GM08714 (cell line): ENCODE data around the gene PLAAT5.

ENCODE experiments used
- H3K4me3 ChIP-seq: fragments of 200-500 bp; sonication (Bioruptor generic); 2 replicates; pipeline ENCODE4 v1.5.1; 2014; ENCODE audit warnings: mild to moderate bottlenecking, low read length, inconsistent platforms
- ZNF274 ChIP-seq: IDR thresholded peaks from 2 replicates; pipeline ENCODE4 v1.6.1; 2012; ENCODE audit warnings: mild to moderate bottlenecking, low read depth, low read length

The PLAAT5 gene

DNA sequence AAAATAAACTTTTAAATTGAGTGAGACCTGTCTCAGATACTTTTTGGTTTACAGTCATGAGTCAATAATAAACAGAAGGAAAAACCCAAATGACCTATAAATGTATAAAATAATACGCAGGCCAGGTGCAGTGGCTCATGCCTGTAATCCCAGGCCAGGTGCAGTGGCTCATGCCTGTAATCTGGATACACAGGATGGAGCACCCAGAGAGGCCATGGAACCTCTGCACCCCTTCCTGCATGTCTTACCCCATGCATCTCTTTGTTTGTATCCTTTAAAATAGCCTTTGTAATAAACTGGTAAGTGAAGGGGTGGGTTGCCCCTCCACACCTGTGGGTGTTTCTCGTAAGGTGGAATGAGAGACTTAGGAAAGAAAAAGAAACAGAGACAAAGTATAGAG is 36.7 kb upstream of the PLAAT5 start:
- no peak overlapping the region for H3K4me3 ChIP-seq

DNA sequence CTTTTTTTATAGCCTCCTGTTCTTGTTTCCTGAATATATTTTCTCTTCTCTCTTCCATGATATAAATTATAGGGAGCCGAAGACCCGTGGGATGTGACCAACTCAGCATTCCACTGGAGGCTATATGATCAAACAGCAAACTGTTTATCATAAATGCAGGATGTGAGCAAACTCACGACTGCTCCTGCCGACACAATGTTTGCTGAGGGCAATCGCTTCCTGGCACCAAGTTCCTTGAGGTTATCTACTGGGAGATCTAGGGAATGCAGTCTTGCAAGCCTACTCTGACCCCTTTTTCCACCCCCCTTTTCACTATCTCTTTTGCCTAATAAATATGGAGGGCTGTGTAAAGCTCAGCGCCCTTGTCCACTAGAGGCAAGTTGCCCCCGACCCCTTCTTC is 32.2 kb upstream of the PLAAT5 start:
- H3K4me3 ChIP-seq, result no peak overlapping the region
- no peak for TF ChIP-seq ZNF274

More for the DNA sequence above, 36.7 kb upstream of the PLAAT5 start:
- TF ChIP-seq ZNF274, result no peak

DNA sequence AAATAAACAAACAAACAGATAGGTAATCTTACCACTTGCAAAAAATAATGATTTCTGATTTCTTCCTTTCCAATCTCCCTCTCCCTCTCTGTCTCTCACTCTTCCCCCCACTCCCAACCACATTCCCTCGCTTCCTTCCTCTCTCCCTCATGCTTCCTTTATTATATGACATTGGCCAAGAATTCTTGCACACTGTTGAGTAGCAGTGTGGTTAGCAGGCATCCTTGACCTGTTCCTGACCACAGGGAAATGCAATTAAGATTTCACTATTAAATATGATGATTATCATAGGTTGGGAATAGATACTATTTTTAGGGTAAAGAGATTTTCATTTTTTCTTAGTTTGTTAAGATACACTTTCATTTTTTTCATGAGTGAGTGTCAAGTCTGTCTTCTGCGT is 30.9 kb upstream of the PLAAT5 start:
- TF ChIP-seq ZNF274, result no peak

DNA sequence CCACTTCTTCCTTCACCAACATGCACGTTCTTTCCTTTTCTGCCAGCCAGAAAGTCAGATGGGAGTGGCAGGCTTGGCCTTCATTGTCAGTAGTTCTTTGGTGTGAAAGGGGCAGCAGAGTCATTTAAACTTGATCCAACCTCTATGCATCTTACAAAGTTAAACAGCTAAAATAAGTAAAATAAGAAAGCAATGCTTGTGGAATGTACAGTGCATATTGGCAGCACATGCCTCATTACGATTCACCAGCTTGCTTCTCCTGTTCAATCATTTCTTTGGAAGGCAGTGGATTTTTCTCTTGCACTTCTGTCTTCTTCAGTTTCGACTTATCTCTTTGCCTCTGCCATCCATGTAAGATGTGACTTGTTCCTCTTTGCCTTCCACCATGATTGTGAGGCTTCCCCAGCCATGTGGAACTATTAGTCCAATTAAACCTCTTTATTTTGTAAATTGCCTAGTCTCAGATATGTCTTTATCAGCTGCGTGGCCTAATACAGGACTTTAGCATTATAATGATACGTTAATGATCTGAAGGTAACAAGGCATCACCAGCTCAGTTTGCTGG is 29.7 kb upstream of the PLAAT5 start:
- no peak overlapping the region for H3K4me3 ChIP-seq
- no peak for TF ChIP-seq ZNF274

More for the DNA sequence above, 30.9 kb upstream of the PLAAT5 start:
- no peak overlapping the region for H3K4me3 ChIP-seq

DNA sequence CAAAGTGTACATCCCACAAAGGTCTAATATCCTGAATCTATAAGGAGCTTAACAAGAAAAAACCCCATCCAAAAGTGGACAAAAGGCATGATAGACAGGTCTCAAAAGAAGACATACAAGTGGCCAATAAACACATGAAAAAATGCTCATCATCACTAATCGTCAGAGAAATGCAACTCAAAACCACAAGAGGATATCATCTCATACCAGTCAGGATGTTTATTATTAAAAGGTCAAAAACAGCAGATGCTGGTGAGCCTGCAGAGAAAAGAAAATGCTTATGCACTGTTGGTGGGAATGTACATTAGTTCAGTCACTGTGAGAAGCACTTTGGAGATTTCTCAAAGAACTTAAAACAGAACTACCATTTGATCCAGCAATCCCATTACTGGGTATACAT is 27.6 kb upstream of the PLAAT5 start:
- TF ChIP-seq ZNF274, result no peak
- H3K4me3 ChIP-seq, result no peak overlapping the region

DNA sequence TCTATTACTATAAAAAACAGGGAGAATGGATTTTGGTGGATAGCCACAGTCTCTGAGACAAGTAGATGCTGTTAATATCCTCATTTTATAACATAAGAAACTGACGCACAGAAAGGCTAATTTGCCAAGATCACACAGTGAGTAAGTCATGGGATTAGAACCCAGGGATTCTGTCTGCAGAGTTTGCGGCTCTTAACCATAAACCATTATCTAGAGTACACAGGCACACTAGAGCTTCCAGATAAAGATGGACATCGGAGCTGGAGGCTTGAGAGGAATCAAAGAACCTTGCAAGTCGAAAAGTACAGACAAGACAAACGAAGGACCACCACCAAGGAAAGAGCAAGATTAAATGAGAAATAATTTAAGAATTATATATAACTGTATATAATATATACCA is 26.2 kb upstream of the PLAAT5 start:
- no peak for TF ChIP-seq ZNF274
- no peak overlapping the region for H3K4me3 ChIP-seq

DNA sequence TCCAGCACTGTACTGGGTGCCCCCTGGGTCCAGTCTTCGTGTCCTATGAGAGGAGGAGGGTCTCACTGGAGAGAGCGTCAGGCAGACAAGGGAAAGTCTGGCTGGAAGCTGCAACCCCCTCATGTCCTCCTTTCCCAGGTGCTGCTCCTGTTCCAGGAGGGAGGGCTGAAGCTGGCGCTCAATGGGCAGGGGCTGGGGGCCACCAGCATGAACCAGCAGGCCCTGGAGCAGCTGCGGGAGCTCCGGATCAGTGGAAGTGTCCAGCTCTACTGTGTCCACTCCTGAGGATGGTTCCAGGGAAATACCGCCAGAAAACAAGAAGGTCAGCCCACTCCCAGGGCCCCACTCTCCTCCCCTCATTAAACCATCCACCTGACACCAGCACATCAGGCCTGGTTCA is 25.1 kb upstream of the PLAAT5 start:
- TF ChIP-seq ZNF274, result no peak
- no peak overlapping the region for H3K4me3 ChIP-seq

DNA sequence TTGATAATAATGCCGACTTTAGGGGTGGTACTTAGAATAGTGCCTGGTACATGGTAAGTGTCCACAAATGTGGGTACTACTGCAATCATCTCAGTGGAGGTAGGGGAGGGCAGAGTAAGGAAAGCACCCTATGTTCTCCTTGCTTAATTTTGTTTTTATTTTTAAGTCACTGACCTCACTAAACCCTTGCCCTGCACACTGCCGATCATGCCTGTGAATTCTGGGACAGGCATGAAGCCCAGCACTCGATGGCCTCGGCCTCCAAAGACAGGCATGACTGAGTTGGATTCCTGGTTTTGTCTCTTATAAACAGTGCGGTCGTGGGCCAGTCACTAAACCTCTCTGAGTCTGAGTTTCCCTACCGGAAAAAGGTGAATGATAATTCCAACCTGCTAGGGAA is 21.8 kb upstream of the PLAAT5 start:
- TF ChIP-seq ZNF274, result no peak
- no peak overlapping the region for H3K4me3 ChIP-seq

DNA sequence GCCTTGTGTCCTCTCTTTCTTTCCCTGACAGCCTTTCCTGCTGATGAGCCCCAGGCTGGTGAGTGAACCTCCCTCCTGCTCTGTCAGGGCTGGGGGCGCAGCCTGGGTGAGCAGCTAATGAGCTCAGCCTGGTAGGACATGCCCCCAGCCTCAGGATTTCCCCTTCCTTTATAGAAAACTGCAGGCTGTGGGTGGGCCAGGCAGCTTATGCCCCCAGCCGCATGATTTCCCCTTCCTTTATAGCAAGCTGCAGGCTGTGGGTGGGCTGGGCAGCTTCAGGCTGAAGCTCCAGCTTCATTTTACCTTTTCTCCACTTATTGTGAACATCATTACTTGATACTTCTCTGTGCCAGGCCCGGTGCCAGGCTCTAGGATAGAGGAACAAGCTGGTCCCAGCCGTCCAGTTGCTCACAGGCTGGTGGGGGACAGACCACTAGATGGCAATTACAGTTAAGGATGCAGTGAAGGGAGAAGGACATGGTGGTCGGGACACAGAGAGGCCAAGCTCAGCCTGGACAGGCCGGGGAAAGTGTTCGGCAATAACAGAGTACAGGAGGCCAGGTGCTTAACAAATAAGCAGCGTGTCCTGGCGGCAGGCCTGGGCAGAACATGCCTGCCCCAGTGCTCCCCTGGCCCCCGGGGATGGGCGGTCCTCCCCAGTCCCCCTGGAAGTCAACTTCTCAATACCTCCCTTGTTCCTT is 20.2 kb upstream of the PLAAT5 start:
- TF ChIP-seq ZNF274, result no peak
- no peak overlapping the region for H3K4me3 ChIP-seq

DNA sequence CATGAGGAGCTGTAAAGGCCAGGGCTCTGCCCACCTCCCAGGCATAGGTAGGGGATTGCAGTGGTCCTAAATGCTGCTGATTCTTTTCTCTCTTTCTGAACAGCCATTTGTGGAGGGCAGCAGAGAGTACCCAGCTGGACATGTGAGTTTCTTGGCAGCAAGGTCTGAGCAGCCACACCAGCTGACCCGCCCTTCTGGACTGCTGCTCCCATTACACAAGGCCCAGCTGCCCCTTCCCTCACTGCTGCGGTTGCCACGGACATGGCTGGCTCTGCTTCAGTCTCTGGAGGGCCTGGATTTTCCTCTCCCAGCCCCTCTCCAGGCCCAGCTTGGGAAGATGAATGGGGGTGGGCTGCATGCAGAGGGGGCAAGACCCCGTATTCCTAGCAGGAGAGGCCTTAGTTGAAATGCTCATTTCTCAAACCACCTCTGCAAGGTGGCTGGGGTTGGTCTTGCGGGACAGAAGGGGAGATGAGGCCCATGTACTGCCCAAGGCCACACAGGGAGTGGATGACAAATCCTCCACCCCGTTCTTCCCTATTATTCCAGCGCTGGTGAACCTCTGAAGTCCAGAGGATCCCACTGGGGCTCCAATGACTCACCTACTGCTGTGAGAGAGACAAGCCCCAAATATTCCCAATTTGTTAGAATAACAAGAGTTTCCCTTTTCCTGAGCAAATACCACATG is 19.5 kb upstream of the PLAAT5 start:
- no peak overlapping the region for H3K4me3 ChIP-seq
- TF ChIP-seq ZNF274, result no peak

DNA sequence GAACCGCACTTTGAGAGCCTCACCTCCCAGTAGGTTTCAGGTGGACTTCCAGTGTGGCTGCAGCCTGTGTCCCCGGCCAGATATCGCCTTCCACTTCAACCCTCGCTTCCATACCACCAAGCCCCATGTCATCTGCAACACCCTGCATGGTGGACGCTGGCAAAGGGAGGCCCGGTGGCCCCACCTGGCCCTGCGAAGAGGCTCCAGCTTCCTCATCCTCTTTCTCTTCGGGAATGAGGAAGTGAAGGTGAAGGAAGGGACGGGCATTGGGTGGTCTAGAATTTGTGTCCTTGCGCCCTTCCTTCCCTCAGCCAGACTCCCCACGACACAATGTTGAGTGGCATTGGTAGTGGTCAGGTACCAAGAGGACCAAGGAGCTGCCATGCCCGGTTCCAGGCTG is 17.8 kb upstream of the PLAAT5 start:
- H3K4me3 ChIP-seq, result no peak overlapping the region
- TF ChIP-seq ZNF274, result no peak

DNA sequence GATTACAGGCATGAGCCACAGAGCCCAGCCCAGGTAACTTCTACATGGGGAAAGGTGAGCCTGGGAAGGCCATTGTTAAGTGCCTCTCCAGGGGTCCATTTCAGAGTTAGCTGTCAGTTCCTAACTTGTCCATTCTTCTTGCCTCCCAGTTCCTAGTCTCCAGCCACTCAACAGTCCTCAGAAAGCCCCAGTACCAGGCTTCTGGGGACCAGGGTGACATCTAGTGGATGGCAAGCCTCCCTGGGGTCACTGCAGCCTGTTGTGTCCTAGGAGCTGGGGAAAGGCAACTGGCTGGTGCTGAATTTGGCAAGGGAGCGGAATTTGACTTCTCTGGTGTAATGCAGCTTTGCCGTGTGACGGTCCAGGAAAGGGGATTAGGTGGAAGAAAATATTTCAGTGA is 17.0 kb upstream of the PLAAT5 start:
- H3K4me3 ChIP-seq, result no peak overlapping the region
- TF ChIP-seq ZNF274, result no peak

DNA sequence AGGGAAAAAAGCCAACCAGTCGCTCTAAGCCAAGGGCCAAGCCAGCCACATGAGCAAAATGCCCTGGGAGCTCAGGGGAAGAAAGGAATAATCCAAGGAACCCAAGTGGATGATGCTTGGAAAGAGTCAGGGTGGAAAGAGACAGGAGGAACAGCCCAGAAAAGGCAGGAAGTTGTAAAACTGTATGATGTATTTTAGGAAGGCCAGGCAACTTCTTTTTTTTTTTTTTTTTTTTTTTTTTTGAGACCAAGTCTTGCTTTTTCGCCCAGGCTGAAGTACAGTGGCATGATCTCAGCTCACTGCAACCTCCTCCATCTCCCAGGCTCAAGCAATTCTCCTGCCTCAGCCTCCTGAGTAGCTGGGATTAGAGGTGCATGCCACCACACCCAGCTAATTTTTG is 16.5 kb upstream of the PLAAT5 start:
- no peak for TF ChIP-seq ZNF274
- H3K4me3 ChIP-seq, result no peak overlapping the region

DNA sequence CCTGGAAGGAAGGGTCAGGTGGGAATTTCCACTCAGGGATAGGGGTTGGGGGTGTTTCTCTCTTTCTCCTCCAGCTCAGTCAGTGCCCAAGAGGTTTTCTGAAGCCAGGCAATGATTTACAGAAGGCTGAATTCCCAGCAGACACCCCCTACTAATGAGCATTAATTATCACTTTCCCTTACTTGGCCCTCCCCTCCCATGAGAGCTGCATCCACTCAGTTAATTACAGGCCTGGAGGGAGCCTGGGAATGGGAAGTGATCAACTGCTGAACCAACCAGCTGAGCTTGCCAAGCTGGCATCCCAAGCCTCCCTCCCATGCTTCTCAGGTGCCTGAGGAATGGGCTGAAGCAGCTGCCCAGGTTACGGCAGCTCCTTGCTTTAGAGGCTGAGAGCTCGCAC is 15.9 kb upstream of the PLAAT5 start:
- TF ChIP-seq ZNF274, result no peak
- no peak overlapping the region for H3K4me3 ChIP-seq

DNA sequence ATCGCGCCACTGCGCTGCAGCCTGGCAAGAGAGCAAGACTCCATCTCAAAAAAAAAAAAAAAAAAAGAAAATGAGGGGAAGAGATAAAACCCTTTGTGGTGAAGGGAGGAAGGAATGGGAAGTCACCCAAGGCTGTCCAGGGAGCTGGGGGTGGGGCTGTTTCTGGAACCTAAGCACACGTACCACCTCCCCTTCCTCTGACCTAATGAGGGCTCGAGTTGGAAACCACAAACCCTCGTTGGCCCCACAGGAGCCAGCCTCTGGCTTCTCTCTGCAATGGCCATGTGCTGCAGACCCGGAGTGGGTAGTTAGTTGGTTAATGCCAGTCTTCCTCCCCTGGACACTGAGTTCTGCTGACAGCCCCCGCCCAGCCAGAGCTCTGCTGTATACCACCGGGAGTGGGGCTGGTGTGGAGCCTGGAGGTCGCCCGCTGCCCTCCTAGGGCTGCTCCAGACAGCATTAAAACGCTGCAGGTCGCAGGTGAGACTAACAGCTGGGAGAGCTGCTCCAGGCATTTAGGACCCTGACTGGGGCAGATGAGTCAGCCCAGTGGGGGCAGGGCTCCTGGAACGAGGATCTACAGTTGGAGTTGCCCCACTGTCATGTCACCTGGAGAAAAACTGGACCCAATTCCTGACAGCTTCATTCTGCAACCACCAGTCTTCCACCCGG is 15.0 kb upstream of the PLAAT5 start, which contains the start of gene LGALS12:
LGALS12 (plus strand) TSS at position 228 of the 672 bp plus-strand sequence; CDS start at position 603, 375 bp downstream.
- no peak for TF ChIP-seq ZNF274
- H3K4me3 ChIP-seq, result no peak within 1 kb of the TSS
